Measurements from ENCODE around the gene NCAPG2.

NCAPG2 gene

GRCh38 chr7:158620839-158621441, 83.7 kb downstream of the NCAPG2 start:
- no peaks in the 10 kb centered on the region for H3F3A ChIP-seq (ENCODE audit: insufficient read depth, low read length)
- H3K9ac ChIP-seq (ENCODE audit: low read length) = no peak overlapping the region
- no peaks in the 10 kb centered on the region for H3K36me3 ChIP-seq (replicated peaks; ENCODE audit: insufficient read depth, low read length)
- no peaks in the 10 kb centered on the region for H3K9me3 ChIP-seq (replicated peaks; ENCODE audit: insufficient read depth, low read length)
- H3K4me2 ChIP-seq (ENCODE audit: low read depth, low read length) = no peak overlapping the region
- no peaks in the 10 kb centered on the region for H3K79me2 ChIP-seq (ENCODE audit: low read length)
- no peaks in the 10 kb centered on the region for H3K27me3 ChIP-seq (replicated peaks; ENCODE audit: insufficient read depth, low read length)
- no peak overlapping the region for H2AFZ ChIP-seq (ENCODE audit: low read length)
- no peak overlapping the region for H3K27ac ChIP-seq (ENCODE audit: low read length)
- H3K4me3 ChIP-seq (ENCODE audit: low read length) = no peak overlapping the region
- no peak for DNase-seq
- no peaks in the 10 kb centered on the region for H3K4me1 ChIP-seq (ENCODE audit: low read length)
- H4K20me1 ChIP-seq (ENCODE audit: insufficient read depth, low read length) = no peaks in the 10 kb centered on the region
- H3K9me2 ChIP-seq (replicated peaks; ENCODE audit: insufficient read depth, low read length) = no peaks in the 10 kb centered on the region
- TF ChIP-seq, protein P1, sequence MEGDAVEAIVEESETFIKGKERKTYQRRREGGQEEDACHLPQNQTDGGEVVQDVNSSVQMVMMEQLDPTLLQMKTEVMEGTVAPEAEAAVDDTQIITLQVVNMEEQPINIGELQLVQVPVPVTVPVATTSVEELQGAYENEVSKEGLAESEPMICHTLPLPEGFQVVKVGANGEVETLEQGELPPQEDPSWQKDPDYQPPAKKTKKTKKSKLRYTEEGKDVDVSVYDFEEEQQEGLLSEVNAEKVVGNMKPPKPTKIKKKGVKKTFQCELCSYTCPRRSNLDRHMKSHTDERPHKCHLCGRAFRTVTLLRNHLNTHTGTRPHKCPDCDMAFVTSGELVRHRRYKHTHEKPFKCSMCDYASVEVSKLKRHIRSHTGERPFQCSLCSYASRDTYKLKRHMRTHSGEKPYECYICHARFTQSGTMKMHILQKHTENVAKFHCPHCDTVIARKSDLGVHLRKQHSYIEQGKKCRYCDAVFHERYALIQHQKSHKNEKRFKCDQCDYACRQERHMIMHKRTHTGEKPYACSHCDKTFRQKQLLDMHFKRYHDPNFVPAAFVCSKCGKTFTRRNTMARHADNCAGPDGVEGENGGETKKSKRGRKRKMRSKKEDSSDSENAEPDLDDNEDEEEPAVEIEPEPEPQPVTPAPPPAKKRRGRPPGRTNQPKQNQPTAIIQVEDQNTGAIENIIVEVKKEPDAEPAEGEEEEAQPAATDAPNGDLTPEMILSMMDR (IDR thresholded peaks at IDR 0.05; ENCODE audit: low read length) = no peak
- TF ChIP-seq EZH2 (optimal IDR thresholded peaks at IDR 0.05; ENCODE audit: low read depth, low read length) = no peak

- Histone ChIP-seq H3K27ac (ENCODE audit: low read length) (no peak overlapping the region), H3K4me1 (ENCODE audit: low read length) (no peaks in the 10 kb centered on the region), H2AFZ (ENCODE audit: low read length) (no peak overlapping the region), H3K9me2 (replicated peaks; ENCODE audit: insufficient read depth, low read length) (no peaks in the 10 kb centered on the region), H3F3A (ENCODE audit: insufficient read depth, low read length) (no peaks in the 10 kb centered on the region), H3K79me2 (ENCODE audit: low read length) (no peaks in the 10 kb centered on the region), H3K4me3 (ENCODE audit: low read length) (no peak overlapping the region), H3K27me3 (replicated peaks; ENCODE audit: insufficient read depth, low read length) (no peaks in the 10 kb centered on the region), H3K4me2 (ENCODE audit: low read depth, low read length) (no peak overlapping the region), H3K9ac (ENCODE audit: low read length) (no peak overlapping the region), H3K36me3 (replicated peaks; ENCODE audit: insufficient read depth, low read length) (no peaks in the 10 kb centered on the region), H3K9me3 (replicated peaks; ENCODE audit: insufficient read depth, low read length) (no peaks in the 10 kb centered on the region), H4K20me1 (ENCODE audit: insufficient read depth, low read length) (no peaks in the 10 kb centered on the region)
- no peak for TF ChIP-seq EZH2phosphoT487 (IDR thresholded peaks at IDR 0.05; ENCODE audit: low read length)
- TF ChIP-seq EZH2 (optimal IDR thresholded peaks at IDR 0.05; ENCODE audit: low read depth, low read length) = no peak
- no peak for DNase-seq
Measured at GRCh38 chr7:158620418-158620817, 84.2 kb downstream of the NCAPG2 start.

DNA sequence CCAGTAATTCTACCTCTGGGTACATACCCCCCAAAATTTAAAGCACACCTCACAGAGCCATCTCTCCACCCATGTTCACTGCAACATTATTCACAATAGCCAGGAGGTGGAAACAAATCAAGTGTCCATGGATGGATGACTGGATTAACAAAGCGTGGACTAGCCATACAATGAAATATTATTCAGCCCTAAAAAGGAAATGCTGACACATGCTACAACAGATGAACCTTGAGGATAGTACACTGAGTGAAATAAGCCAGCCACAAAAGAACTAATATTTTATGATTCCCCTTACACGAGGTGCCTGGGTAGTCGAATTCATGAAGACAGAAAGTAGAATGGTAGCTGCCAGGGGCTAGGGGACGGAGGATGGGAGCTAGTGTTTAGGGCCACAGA, 85.9 kb downstream of the NCAPG2 start:
- Histone ChIP-seq H2AFZ (ENCODE audit: low read length) (no peak overlapping the region), H3K4me1 (ENCODE audit: low read length) (no peaks in the 10 kb centered on the region), H3K79me2 (ENCODE audit: low read length) (no peaks in the 10 kb centered on the region), H3K4me2 (ENCODE audit: low read depth, low read length) (no peak overlapping the region), H3K9ac (ENCODE audit: low read length) (no peak overlapping the region), H3K9me3 (replicated peaks; ENCODE audit: insufficient read depth, low read length) (no peaks in the 10 kb centered on the region), H3K27me3 (replicated peaks; ENCODE audit: insufficient read depth, low read length) (no peaks in the 10 kb centered on the region), H3K27ac (ENCODE audit: low read length) (no peak overlapping the region), H3F3A (ENCODE audit: insufficient read depth, low read length) (no peaks in the 10 kb centered on the region), H3K9me2 (replicated peaks; ENCODE audit: insufficient read depth, low read length) (no peaks in the 10 kb centered on the region), H4K20me1 (ENCODE audit: insufficient read depth, low read length) (no peaks in the 10 kb centered on the region), H3K36me3 (replicated peaks; ENCODE audit: insufficient read depth, low read length) (no peaks in the 10 kb centered on the region), H3K4me3 (ENCODE audit: low read length) (no peak overlapping the region)
- TF ChIP-seq EZH2phosphoT487 (IDR thresholded peaks at IDR 0.05; ENCODE audit: low read length) = no peak
- TF ChIP-seq EZH2 (optimal IDR thresholded peaks at IDR 0.05; ENCODE audit: low read depth, low read length) = no peak
- TF ChIP-seq, protein P1 (IDR thresholded peaks at IDR 0.05; ENCODE audit: low read length) = no peak
- no peak for DNase-seq

DNA sequence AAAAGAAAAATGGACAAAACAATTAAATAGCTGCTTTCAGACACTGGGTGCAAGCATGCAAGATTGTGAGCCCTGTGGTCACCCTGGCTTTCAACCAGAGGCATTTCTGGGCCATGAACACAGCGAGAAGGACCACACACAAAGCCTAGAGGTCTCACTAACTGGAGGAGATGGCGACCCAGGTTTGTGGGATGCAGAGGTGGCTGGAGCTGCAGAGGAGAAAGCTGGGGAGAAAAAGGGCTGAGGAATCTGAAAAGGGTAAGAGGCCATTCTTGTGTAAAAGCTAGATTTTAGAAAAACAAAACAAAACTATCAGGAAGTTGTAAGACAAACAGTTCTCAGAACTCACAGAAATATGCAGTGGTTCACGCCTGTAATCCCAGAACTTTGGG, 86.9 kb downstream of the NCAPG2 start:
- TF ChIP-seq, protein P1 (IDR thresholded peaks at IDR 0.05; ENCODE audit: low read length) = no peak
- no peak for TF ChIP-seq EZH2 (optimal IDR thresholded peaks at IDR 0.05; ENCODE audit: low read depth, low read length)
- no peak for TF ChIP-seq EZH2phosphoT487 (IDR thresholded peaks at IDR 0.05; ENCODE audit: low read length)
- Histone ChIP-seq H3K27ac (ENCODE audit: low read length) (no peak overlapping the region), H2AFZ (ENCODE audit: low read length) (no peak overlapping the region), H3K4me3 (ENCODE audit: low read length) (no peak overlapping the region), H3K79me2 (ENCODE audit: low read length) (no peaks in the 10 kb centered on the region), H3K9ac (ENCODE audit: low read length) (no peak overlapping the region), H3F3A (ENCODE audit: insufficient read depth, low read length) (no peaks in the 10 kb centered on the region), H4K20me1 (ENCODE audit: insufficient read depth, low read length) (no peaks in the 10 kb centered on the region), H3K9me2 (replicated peaks; ENCODE audit: insufficient read depth, low read length) (no peaks in the 10 kb centered on the region), H3K36me3 (replicated peaks; ENCODE audit: insufficient read depth, low read length) (no peaks in the 10 kb centered on the region), H3K4me1 (ENCODE audit: low read length) (no peaks in the 10 kb centered on the region), H3K9me3 (replicated peaks; ENCODE audit: insufficient read depth, low read length) (no peaks in the 10 kb centered on the region), H3K27me3 (replicated peaks; ENCODE audit: insufficient read depth, low read length) (no peaks in the 10 kb centered on the region), H3K4me2 (ENCODE audit: low read depth, low read length) (no peak overlapping the region)
- DNase-seq = no peak

All from MM.1S (cell line).